GM12801 (cell line): ENCODE data around the gene NAALADL2.

Source experiments
- CTCF ChIP-seq: IDR thresholded peaks from one replicate; pipeline ENCODE4 v1.5.1; 2011; ENCODE audit warnings: control low read depth; ENCODE audit not compliant: insufficient read length; ENCODE audit errors: extremely low read depth

Gene NAALADL2

GRCh38 chr3:175267561-175267960 lies 408.4 kb downstream of the NAALADL2 start:
- no peak for TF ChIP-seq CTCF

GRCh38 chr3:175269394-175269793 lies 410.3 kb downstream of the NAALADL2 start:
- TF ChIP-seq CTCF: no peak

GRCh38 chr3:175270198-175270837 lies 411.2 kb downstream of the NAALADL2 start:
- no peak for TF ChIP-seq CTCF

- TF ChIP-seq CTCF: no peak
Measured at GRCh38 chr3:175270866-175271265, 411.7 kb downstream of the NAALADL2 start.

GRCh38 chr3:175272392-175272791 lies 413.3 kb downstream of the NAALADL2 start:
- no peak for TF ChIP-seq CTCF

GRCh38 chr3:175273573-175273972 lies 414.4 kb downstream of the NAALADL2 start:
- TF ChIP-seq CTCF: no peak

- TF ChIP-seq CTCF: no peak
Measured at GRCh38 chr3:175274056-175274455, 414.9 kb downstream of the NAALADL2 start.
